ELR (cell line): ENCODE data around the gene NDUFB10.
"Not testable (repeated sequence)": the region's sequence is repeated elsewhere in the genome, so short reads cannot be mapped to it uniquely, and the experiment has no call there.

Source experiments
- DNase-seq: peaks from one replicate; pipeline ENCODE4 v3.0.0-alpha.2; 2015; ENCODE audit warnings: low read depth

NDUFB10 gene

GRCh38 chr16:1959269-1960039 lies at the start of gene NDUFB10:
NDUFB10 (plus strand) TSS chr16:1959538; CDS start chr16:1959625, 87 bp downstream.
- DNase-seq = peak; percentile 92

GRCh38 chr16:1909561-1910231 lies 49.6 kb upstream of the NDUFB10 start:
- DNase-seq = no peak

GRCh38 chr16:1911467-1912214 lies 47.7 kb upstream of the NDUFB10 start:
- DNase-seq = no peak

- DNase-seq = no peak
Measured at GRCh38 chr16:1912215-1912543, 47.2 kb upstream of the NDUFB10 start.

GRCh38 chr16:1913327-1914083 lies 45.8 kb upstream of the NDUFB10 start:
- DNase-seq = no peak

GRCh38 chr16:1914084-1914608 lies 45.2 kb upstream of the NDUFB10 start:
- DNase-seq = no peak

- no peak for DNase-seq
Measured at GRCh38 chr16:1914988-1915387, 44.4 kb upstream of the NDUFB10 start.

- no peak for DNase-seq
Measured at GRCh38 chr16:1915732-1916639, 43.4 kb upstream of the NDUFB10 start.

- no peak for DNase-seq
Measured at GRCh38 chr16:1916640-1916990, 42.7 kb upstream of the NDUFB10 start.

GRCh38 chr16:1917056-1917664 lies 42.2 kb upstream of the NDUFB10 start:
- DNase-seq = no peak

GRCh38 chr16:1917665-1918350 lies 41.5 kb upstream of the NDUFB10 start:
- no peak for DNase-seq

GRCh38 chr16:1918351-1919326 lies 40.7 kb upstream of the NDUFB10 start, which contains the start of gene HS3ST6:
HS3ST6 (minus strand) TSS chr16:1918415; CDS start chr16:1918323, 92 bp downstream.
- no peak for DNase-seq

- DNase-seq = no peak
Measured at GRCh38 chr16:1919327-1919998, 39.9 kb upstream of the NDUFB10 start.

- DNase-seq = not testable (repeated sequence)
Measured at GRCh38 chr16:1920122-1920521, 39.2 kb upstream of the NDUFB10 start.

- DNase-seq = peak; percentile 24
Measured at GRCh38 chr16:1920727-1921171, 38.6 kb upstream of the NDUFB10 start.

- no peak for DNase-seq
Measured at GRCh38 chr16:1922357-1922756, 37.0 kb upstream of the NDUFB10 start.

- peak; percentile 63 for DNase-seq
Measured at GRCh38 chr16:1923299-1924034, 35.9 kb upstream of the NDUFB10 start.
